Esophagus muscularis mucosa (tissue), 3 donors: ENCODE results near the gene GRAMD2A.

Experiments used
- EP300 ChIP-seq: sonication (generic); formaldehyde crosslinking; IDR thresholded peaks from one replicate; pipeline ENCODE4 v1.6.1; 2017; ENCODE audit warnings: antibody characterized with exemption
- TF ChIP-seq, protein P1 (sequence below), 3 experiments: fragments of 200-600 bp in 2 of 3; fragments of 450-650 bp in 1 of 3; sonication (generic) in 2 of 3; IDR thresholded peaks; one replicate each; pipeline ENCODE4 v1.5.1; 2017 to 2019; ENCODE audit warnings: antibody characterized with exemption in 3 of 3, mild to moderate bottlenecking in 2 of 3, moderate library complexity in 1 of 3

DNA sequence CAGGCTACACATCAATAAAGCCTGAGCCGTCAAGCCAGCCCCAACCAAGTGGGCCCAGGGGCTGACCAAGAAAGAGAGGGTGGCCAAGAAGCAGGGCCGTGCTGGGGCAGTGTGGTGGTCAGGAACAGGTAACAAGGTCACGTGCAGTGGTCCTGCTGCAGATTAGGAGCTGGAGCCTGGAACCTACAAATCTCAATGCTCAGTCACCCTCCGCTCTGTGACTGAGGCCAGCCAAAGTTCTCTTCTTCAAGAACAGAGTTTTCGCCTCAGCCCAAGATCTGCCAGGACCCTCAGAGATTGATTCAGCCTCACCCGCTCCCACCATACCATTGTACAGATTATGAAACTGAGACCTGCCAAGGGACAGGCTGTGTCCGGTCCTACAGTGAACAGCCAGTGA, 26.9 kb downstream of the GRAMD2A start:
- TF ChIP-seq, protein P1, sequence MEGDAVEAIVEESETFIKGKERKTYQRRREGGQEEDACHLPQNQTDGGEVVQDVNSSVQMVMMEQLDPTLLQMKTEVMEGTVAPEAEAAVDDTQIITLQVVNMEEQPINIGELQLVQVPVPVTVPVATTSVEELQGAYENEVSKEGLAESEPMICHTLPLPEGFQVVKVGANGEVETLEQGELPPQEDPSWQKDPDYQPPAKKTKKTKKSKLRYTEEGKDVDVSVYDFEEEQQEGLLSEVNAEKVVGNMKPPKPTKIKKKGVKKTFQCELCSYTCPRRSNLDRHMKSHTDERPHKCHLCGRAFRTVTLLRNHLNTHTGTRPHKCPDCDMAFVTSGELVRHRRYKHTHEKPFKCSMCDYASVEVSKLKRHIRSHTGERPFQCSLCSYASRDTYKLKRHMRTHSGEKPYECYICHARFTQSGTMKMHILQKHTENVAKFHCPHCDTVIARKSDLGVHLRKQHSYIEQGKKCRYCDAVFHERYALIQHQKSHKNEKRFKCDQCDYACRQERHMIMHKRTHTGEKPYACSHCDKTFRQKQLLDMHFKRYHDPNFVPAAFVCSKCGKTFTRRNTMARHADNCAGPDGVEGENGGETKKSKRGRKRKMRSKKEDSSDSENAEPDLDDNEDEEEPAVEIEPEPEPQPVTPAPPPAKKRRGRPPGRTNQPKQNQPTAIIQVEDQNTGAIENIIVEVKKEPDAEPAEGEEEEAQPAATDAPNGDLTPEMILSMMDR (IDR thresholded peaks at IDR 0.05): no peak
- TF ChIP-seq EP300: no peak
